ENCODE measurements around the gene SPATA19. TPM values are rescaled to one million over a fixed set of nuclear protein-coding genes. Genes with fewer than 3 reads are reported as not detected.

The SPATA19 gene
- total RNA-seq, 1 donor from 2014 or later, result not detected

- H3K4me3 Mint-ChIP-seq, result no peak overlapping the region
Measured at GRCh38 chr11:133793271-133794035, 51.9 kb downstream of the SPATA19 start.

GRCh38 chr11:133790995-133791394 lies 54.3 kb downstream of the SPATA19 start:
- peaks cover 15% of the 10 kb centered on the region for H3K27me3 Mint-ChIP-seq
- no peak overlapping the region for H3K27ac Mint-ChIP-seq
- TF ChIP-seq CTCF (IDR thresholded peaks at IDR 0.05), result no peak
- no peak for ATAC-seq (ENCODE audit: low read depth)
- CTCF ChIA-PET, result no interaction called here
- H3K9me3 Mint-ChIP-seq, result peaks cover 15% of the 10 kb centered on the region
- intact Hi-C loops (cut with micrococcal nuclease), result no loop called here
- DNase-seq, result no peak
- no peaks in the 10 kb centered on the region for H3K4me1 Mint-ChIP-seq
- no peak overlapping the region for H3K4me3 Mint-ChIP-seq
- POLR2A ChIA-PET, result no interaction called here
- H3K36me3 Mint-ChIP-seq (ENCODE audit: low read depth), result no peaks in the 10 kb centered on the region

More at GRCh38 chr11:133793271-133794035, 51.9 kb downstream of the SPATA19 start:
- Mint-ChIP-seq H3K36me3 (ENCODE audit: low read depth) (no peaks in the 10 kb centered on the region), H3K27ac (no peak overlapping the region), H3K9me3 (peaks cover 15% of the 10 kb centered on the region), H3K27me3 (peaks cover 4% of the 10 kb centered on the region), H3K4me1 (no peaks in the 10 kb centered on the region)
- POLR2A ChIA-PET, result no interaction called here
- intact Hi-C loops (cut with micrococcal nuclease), result no loop called here
- CTCF ChIA-PET, result no interaction called here
- ATAC-seq (ENCODE audit: low read depth), result no peak
- DNase-seq, result no peak
- no peak for TF ChIP-seq CTCF (IDR thresholded peaks at IDR 0.05)

Other genes with a start within 250 kb of the SPATA19 start
- 0.83 and 2.0 TPM in 2 replicates for gene IGSF9B, start 111.5 kb upstream of the SPATA19 start, total RNA-seq
- 16.2 and 17.6 TPM in 2 replicates for gene JAM3, start 223.6 kb upstream of the SPATA19 start, total RNA-seq

Data from activated B cell treated with CpG ODN at 0.5 μM for 24 hours (primary cell).